LNCAP (cell line): ENCODE results near the gene SNX25.

ENCODE experiments used
- TF ChIP-seq, protein P1 (sequence below): fragments of 450-650 bp; IDR thresholded peaks from 2 replicates; pipeline ENCODE4 v1.5.1; 2017; ENCODE audit warnings: mild to moderate bottlenecking

SNX25 gene

DNA sequence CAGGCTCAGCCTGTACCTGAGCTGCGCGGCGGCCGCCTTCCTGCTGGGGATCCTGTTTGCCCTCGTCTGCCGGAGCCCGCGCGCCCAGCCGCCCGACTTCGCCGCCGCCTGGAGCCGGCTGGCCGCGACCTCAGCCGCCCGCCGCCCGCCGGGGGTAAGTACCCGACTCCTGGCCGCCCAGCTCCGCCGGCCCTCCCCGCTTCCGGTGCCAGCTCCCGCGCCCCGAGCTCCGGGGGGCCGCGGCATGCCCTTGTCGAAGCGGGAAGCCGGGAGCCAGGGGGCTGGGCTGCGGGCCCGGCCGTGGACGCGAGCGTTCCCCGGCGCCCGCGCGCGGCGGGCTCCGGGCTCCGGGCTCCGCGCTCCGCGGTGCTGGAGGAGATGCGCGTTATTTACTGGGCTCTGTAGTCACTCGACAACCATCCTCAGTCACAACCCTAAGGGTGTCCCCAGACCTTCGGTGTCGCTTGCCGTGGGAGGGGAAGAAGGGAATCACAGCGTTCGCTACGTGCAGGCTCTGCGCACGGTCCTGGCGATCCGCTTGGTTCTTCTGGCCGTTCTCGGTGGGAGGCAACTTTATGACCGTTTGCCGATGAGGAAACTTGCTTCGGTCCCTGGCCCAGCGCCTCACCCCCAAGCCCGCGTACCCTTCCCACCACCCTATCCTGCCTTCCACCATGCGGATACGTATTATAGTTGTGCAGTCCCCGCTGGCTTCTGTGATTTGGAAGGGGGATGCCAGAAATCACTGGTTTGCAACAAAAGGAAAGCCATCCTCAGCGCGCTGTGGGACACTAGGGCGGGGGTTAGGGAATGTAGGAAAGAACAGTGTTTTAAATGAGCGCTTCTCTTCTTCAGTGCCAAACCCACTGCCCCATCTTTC is 944 bp downstream of the SNX25 start:
- TF ChIP-seq, protein P1, sequence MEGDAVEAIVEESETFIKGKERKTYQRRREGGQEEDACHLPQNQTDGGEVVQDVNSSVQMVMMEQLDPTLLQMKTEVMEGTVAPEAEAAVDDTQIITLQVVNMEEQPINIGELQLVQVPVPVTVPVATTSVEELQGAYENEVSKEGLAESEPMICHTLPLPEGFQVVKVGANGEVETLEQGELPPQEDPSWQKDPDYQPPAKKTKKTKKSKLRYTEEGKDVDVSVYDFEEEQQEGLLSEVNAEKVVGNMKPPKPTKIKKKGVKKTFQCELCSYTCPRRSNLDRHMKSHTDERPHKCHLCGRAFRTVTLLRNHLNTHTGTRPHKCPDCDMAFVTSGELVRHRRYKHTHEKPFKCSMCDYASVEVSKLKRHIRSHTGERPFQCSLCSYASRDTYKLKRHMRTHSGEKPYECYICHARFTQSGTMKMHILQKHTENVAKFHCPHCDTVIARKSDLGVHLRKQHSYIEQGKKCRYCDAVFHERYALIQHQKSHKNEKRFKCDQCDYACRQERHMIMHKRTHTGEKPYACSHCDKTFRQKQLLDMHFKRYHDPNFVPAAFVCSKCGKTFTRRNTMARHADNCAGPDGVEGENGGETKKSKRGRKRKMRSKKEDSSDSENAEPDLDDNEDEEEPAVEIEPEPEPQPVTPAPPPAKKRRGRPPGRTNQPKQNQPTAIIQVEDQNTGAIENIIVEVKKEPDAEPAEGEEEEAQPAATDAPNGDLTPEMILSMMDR: no peak

DNA sequence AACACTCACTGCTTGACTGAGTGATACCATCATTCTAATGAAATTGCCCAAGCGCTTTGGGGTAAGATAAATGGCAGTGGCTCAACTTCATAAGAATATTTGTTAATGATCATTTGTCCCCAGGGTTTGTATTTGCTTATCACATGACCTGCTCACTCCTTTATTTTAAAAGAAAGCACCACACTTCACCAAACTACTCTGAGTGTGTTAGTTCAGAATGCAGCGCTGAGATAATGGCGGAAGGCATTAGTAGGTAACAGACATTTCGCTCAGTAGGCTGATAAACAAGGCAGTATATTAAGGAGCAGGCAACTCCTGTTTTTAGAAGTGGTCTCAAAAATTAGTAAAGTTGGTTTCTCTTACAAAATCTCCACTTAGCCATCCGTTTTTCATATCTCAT is 1.6 kb downstream of the SNX25 start:
- TF ChIP-seq, protein P1: no peak

DNA sequence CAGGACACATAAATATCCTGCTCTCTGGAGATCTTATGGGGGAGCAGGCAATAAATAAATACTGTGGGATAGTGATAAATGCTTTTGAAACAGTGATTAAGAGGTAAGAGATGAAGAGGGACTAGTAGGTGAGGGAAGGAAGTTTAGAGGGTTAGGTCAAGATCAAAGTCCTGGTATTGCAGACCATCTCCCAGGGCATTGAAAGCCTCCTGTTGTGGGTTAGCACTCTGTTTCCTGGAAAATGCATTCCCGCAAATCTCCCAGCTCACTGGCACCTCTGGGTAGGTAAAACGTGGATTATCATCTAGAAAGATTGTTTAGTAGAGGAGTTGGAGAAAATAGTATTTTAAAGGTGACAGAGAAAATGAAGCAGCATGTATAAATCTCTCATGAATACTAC is 2.2 kb downstream of the SNX25 start:
- TF ChIP-seq, protein P1: no peak

DNA sequence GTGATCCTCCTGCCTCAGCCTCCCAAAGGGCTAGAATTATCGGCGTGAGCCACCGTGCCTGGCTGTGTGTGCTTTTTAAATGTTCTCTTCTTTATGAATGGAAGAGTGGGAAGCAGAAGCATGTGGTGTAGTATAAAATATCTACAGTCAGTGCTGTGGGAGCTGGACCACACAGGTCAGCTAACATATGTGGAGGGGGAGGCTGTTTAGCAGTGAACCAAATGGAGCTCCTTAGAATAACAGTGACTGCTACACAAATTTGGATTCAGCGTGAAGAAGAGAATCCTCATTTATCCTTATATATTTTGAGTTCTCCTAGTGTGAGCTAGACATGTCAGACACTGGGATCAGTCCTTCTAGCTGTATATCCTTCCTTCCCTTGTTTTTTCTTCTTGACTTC is 3.2 kb downstream of the SNX25 start:
- TF ChIP-seq, protein P1: no peak

DNA sequence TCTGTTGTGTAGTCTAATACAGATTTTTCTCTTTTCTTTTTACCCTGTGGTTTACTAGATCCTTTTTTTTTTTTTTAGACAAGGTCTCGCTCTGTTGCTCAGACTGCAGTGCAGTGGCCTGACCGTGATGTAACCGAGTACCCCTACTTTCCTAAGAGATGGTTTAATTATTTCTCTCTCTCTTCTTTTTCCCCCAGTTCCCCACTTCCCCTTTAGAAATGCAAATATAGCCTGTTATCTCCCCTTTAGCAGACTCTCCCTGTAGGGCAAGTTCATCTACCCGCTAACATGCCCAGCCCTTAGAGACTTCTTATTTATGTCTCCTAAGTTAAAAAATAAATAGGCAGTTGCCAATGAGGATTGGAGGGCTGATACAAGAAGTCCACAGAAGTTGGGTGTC is 4.5 kb downstream of the SNX25 start:
- TF ChIP-seq, protein P1: no peak

DNA sequence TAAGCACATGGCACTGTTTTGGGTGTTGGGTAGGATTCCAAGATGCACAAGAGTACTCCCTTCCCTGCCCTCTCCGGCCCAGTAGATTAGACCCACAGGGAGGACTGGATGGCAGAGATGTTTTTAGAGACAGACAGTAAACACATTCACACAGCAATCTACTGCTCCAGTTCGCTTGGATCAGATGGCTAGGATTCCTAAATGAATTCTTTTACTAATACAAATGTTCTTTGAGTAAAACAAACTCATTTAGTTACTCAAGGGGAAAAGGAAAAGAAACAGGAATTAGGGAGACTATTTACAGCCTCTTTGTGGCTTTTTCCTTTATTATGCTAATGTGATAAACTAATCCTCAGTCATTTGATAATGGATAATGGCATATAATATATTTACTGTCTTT is 5.9 kb downstream of the SNX25 start:
- TF ChIP-seq, protein P1: no peak

DNA sequence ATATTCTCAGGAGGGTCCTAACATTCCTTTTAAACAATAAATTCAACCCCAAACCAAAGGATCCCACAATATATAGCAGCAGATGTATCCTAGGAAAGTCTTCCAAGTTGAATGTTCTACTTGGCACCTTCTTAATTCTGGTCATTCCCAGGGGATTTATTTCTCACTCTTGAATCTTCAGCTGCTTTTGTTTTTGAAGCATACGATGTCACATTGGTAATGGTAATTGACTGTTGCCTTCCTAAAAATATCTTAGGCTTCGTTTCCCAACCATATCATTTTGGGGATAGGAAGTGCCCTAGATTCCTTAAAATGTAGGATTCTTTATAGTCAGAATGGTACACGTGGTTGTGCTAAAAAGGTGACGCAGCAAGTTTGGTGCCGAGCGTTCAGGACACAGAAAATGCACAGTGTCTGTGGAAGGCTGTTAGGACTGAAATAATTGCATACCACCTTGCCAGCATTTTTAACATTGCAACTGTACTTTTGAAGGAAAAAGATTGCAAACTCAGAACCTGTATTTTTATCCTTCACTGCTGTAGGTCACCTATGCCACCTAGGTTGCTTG is 8.1 kb downstream of the SNX25 start:
- TF ChIP-seq, protein P1: no peak
